Naive B cell (primary cell): Measurements from ENCODE around the gene ALKBH1. TPM values are rescaled to one million over a fixed set of nuclear protein-coding genes. Genes with fewer than 3 reads are reported as not detected.
A peak's percentile ranks its signal among the peaks of the same experiment; 100 is the strongest.
"Not testable (repeated sequence)": the region's sequence is repeated elsewhere in the genome, so short reads cannot be mapped to it uniquely, and the experiment has no call there.

Source experiments
- ATAC-seq, 2 donors: fragments of 150-1000 bp; cut with Tn5 transposase; 2 replicates each; pipeline ENCODE4 v1.10.0; 2021; ENCODE audit warnings: low read depth in 2 of 2, mild to moderate bottlenecking in 2 of 2, moderate library complexity in 2 of 2
- DNase-seq: peaks from one replicate; pipeline ENCODE4 v3.0.0; 2022
- H3K27ac Mint-ChIP-seq, 6 donors: one replicate each; pipeline ENCODE4 v1.8.0; 2020 to 2022; ENCODE audit warnings: mild to moderate bottlenecking in 6 of 6, mixed read lengths in 6 of 6, moderate library complexity in 5 of 6, inconsistent platforms in 2 of 6
- H3K27me3 Mint-ChIP-seq, 3 donors: one replicate each; pipeline ENCODE4 v1.8.0; 2021 to 2022; ENCODE audit warnings: mixed read lengths in 3 of 3, mild to moderate bottlenecking in 1 of 3
- H3K36me3 Mint-ChIP-seq, 2 donors: one replicate each; pipeline ENCODE4 v1.8.0; 2020 to 2022; ENCODE audit warnings: mixed read lengths in 2 of 2, inconsistent platforms in 1 of 2, mild to moderate bottlenecking in 1 of 2
- H3K4me1 Mint-ChIP-seq, 3 donors: one replicate each; pipeline ENCODE4 v1.8.0; 2020 to 2022; ENCODE audit warnings: mixed read lengths in 3 of 3, inconsistent platforms in 1 of 3, mild to moderate bottlenecking in 1 of 3, moderate library complexity in 1 of 3
- H3K4me3 Mint-ChIP-seq, 8 donors: one replicate each; pipeline ENCODE4 v1.8.0; 2020 to 2022; ENCODE audit warnings: mild to moderate bottlenecking in 8 of 8, mixed read lengths in 8 of 8, moderate library complexity in 8 of 8, inconsistent platforms in 2 of 8
- H3K9me3 Mint-ChIP-seq, 7 donors: one replicate each; pipeline ENCODE4 v1.8.0; 2020 to 2022; ENCODE audit warnings: mixed read lengths in 7 of 7, mild to moderate bottlenecking in 5 of 7, inconsistent platforms in 2 of 7, moderate library complexity in 1 of 7
- polyA plus RNA-seq, 6 donors: library from polyadenylated mRNA; unstranded; fragments of 300-500 nt; fragmentation: Illumina TruSeq; gene quantifications; one replicate each; pipeline ENCODE4 v1.2.3, GENCODE V29; 2021; ENCODE audit warnings: low read depth in 6 of 6

The ALKBH1 gene
- polyA plus RNA-seq, 6 donors from 2014 or later: 5.9 to 11.4 (median 9.5) TPM

GRCh38 chr14:77710364-77710763 lies 2.5 kb upstream of the ALKBH1 start:
- Mint-ChIP-seq H3K27ac (peak overlapping the region in 2 of 6 donors; percentile 16 to 63), H3K4me1 (peaks cover 34 to 40% (median 34%) of the 10 kb centered on the region in 3 donors), H3K27me3 (no peaks in the 10 kb centered on the region), H3K4me3 (peak overlapping the region in 4 of 8 donors; percentile 35 to 95 (median 46)), H3K36me3 (peaks cover 5 to 15% of the 10 kb centered on the region in 2 donors), H3K9me3 (no peaks in the 10 kb centered on the region)
- ATAC-seq: no peak
- no peak for DNase-seq

DNA sequence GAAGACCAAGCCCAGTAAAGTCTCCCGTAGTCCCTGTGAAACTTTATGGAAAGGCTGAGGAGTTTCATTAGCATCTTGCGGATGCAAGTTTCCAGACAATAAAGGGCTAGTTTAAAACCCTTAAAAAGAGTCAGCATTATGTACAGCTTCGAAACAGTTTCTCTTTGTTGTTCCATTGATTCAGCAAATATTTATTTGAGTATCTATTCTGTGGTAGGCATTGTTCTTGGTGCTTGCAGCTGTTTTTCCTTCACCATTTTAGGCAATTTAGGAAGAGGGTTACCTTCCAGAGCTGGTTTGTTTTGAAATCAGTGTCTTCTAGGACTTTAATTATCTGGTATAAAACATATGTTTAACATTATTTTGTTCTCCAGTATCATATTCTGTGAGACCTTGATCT lies 1.6 kb upstream of the ALKBH1 start:
- DNase-seq: no peak
- Mint-ChIP-seq H3K27me3 (no peaks in the 10 kb centered on the region), H3K4me1 (peaks cover 31 to 40% (median 38%) of the 10 kb centered on the region in 3 donors), H3K36me3 (peaks cover 5 to 7% of the 10 kb centered on the region in 2 donors), H3K9me3 (no peaks in the 10 kb centered on the region), H3K4me3 (peak overlapping the region in 7 of 8 donors; percentile 9 to 100 (median 93)), H3K27ac (peak overlapping the region in 1 of 6 donors; percentile 16)
- ATAC-seq: no peak

- H3K4me3 Mint-ChIP-seq: peak overlapping the region; percentile 84 to 100 (median 94)
- DNase-seq: no peak
- H3K36me3 Mint-ChIP-seq: peaks cover 5 to 7% of the 10 kb centered on the region in 2 donors
- H3K27ac Mint-ChIP-seq: peak overlapping the region in 3 of 6 donors; percentile 86 to 97 (median 89)
- H3K4me1 Mint-ChIP-seq: peaks cover 31 to 40% (median 38%) of the 10 kb centered on the region in 3 donors
- no peaks in the 10 kb centered on the region for H3K27me3 Mint-ChIP-seq
- ATAC-seq: no peak
- no peaks in the 10 kb centered on the region for H3K9me3 Mint-ChIP-seq
These were observed 926 bp upstream of the ALKBH1 start for GRCh38 chr14:77708749-77709148.

GRCh38 chr14:77707355-77707723 lies 484 bp downstream of the ALKBH1 start:
- H3K9me3 Mint-ChIP-seq: no peaks in the 10 kb centered on the region
- H3K27me3 Mint-ChIP-seq: no peaks in the 10 kb centered on the region
- ATAC-seq (peak; percentile 22 to 23), DNase-seq (no peak)
- H3K36me3 Mint-ChIP-seq: peaks cover 5 to 7% of the 10 kb centered on the region in 2 donors
- peak overlapping the region; percentile 76 to 97 (median 90) for H3K27ac Mint-ChIP-seq
- peak overlapping the region; percentile 84 to 100 (median 94) for H3K4me3 Mint-ChIP-seq
- peaks cover 28 to 40% (median 38%) of the 10 kb centered on the region in 3 donors for H3K4me1 Mint-ChIP-seq

DNA sequence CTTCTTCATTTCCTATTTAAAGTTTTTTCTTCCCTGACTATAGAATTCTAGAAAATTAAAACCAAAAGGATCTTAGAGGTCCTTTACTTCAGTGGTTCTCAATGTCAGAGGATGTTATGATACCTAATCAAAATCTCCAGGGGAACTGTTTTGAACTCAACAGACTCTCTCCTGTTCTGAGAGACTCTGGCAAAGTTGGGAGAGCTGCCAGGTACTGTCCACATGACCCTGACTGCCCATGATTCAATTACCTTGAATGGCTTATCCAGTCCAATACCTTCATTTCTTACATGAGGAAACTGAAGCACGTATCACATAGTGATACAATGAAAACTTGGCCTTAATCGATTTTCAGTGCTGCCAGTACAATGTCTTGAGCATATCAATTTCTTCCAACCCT lies 16.6 kb downstream of the ALKBH1 start:
- Mint-ChIP-seq H3K9me3 (no peaks in the 10 kb centered on the region), H3K27ac (peak overlapping the region in 1 of 6 donors; percentile 10), H3K4me3 (no peak overlapping the region), H3K36me3 (peaks cover 25 to 31% of the 10 kb centered on the region in 2 donors), H3K4me1 (peaks cover 0 to 8% (median 0%) of the 10 kb centered on the region in 3 donors), H3K27me3 (no peaks in the 10 kb centered on the region)
- DNase-seq: no peak
- no peak for ATAC-seq

GRCh38 chr14:77682158-77682553 lies 25.7 kb downstream of the ALKBH1 start:
- no peak overlapping the region for H3K4me3 Mint-ChIP-seq
- peaks cover 0 to 8% (median 0%) of the 10 kb centered on the region in 3 donors for H3K4me1 Mint-ChIP-seq
- H3K27me3 Mint-ChIP-seq: no peaks in the 10 kb centered on the region
- ATAC-seq: no peak
- H3K36me3 Mint-ChIP-seq: peaks cover 12% of the 10 kb centered on the region in 2 donors
- DNase-seq: no peak
- H3K9me3 Mint-ChIP-seq: no peaks in the 10 kb centered on the region
- no peak overlapping the region for H3K27ac Mint-ChIP-seq

DNA sequence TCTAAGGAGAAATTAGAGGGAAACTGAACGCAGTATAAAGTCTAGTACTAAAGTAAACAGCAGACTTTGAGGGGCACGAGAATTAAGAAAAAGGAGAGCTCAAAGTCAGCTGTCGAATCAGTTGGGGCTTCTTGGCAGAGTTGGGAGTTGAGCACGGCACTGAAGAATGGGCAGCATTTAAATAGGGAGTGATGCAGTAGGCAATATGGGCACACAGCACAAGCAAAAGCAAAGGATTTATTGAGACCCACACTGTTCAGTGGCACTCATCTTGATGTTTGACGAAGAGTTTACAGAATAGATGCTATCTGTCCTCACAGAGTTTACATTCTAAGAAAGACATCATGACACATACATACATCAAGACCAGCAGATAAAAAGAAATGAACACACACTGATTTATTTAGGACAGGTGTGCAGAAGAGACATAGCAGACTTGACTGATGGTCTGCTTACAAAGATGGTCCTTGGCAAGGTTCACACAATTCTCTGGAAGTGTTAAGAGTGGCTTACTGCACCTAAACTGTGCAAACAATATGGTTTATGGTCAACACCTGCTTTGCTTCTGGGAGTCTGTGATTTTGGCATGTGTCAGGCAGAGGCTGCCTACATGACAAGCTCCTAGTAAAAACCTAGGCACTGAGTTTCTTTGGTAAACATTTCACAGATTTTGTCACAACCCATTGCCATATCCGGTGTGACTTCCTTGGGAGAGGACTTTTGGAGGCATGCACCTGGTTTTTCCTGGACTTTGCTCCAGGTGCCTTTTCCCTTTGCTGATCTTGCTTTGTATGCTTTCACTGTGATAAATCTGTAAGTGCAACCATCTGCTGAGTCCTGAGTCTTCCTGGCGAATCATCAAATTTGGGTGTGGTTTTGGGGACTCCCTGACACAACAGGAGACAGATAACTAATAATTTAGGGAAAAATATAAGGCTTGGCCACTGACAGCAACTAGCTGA lies 26.3 kb downstream of the ALKBH1 start:
- H3K27ac Mint-ChIP-seq: peak overlapping the region in 3 of 6 donors; percentile 6 to 63 (median 54)
- H3K36me3 Mint-ChIP-seq: peaks cover 7% of the 10 kb centered on the region in 2 donors
- ATAC-seq: no peak
- no peaks in the 10 kb centered on the region for H3K9me3 Mint-ChIP-seq
- H3K4me3 Mint-ChIP-seq: no peak overlapping the region
- H3K4me1 Mint-ChIP-seq: peaks cover 0 to 4% (median 0%) of the 10 kb centered on the region in 3 donors
- H3K27me3 Mint-ChIP-seq: no peaks in the 10 kb centered on the region
- no peak for DNase-seq

GRCh38 chr14:77674931-77675330 lies 32.9 kb downstream of the ALKBH1 start:
- H3K27ac Mint-ChIP-seq: no peak overlapping the region
- no peaks in the 10 kb centered on the region for H3K27me3 Mint-ChIP-seq
- DNase-seq: no peak
- peaks cover 19 to 21% of the 10 kb centered on the region in 2 donors for H3K36me3 Mint-ChIP-seq
- no peak for ATAC-seq
- H3K4me3 Mint-ChIP-seq: no peak overlapping the region
- H3K4me1 Mint-ChIP-seq: peaks cover 0 to 3% (median 0%) of the 10 kb centered on the region in 3 donors
- no peaks in the 10 kb centered on the region for H3K9me3 Mint-ChIP-seq

GRCh38 chr14:77673193-77673592 lies 34.6 kb downstream of the ALKBH1 start:
- Mint-ChIP-seq H3K36me3 (peaks cover 14 to 19% of the 10 kb centered on the region in 2 donors), H3K27ac (peak overlapping the region in 1 of 6 donors; percentile 54), H3K4me1 (peaks cover 0 to 3% (median 0%) of the 10 kb centered on the region in 3 donors), H3K27me3 (no peaks in the 10 kb centered on the region), H3K4me3 (no peak overlapping the region), H3K9me3 (no peaks in the 10 kb centered on the region)
- no peak for ATAC-seq
- DNase-seq: no peak

GRCh38 chr14:77667331-77667730 lies 40.5 kb downstream of the ALKBH1 start:
- no peak overlapping the region for H3K27ac Mint-ChIP-seq

DNA sequence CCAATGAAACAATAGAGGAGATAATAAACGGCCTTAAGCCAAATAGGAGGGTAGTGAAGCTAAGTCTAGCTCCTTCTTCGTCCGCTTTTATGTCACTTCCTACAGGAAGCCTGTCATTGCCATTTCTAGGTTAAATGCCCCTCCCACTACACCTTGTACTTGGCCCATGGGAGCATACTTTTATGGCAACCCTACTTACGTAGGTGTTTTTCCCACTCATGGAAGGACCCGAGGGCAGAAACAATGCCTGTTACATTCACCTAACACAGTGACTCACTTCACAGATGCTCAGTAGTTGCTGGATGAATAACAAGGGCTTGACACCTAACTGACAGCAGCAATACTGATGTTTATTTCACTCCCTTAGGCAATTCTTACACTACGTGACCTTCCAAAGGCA lies 44.5 kb downstream of the ALKBH1 start:
- Mint-ChIP-seq H3K27me3 (no peaks in the 10 kb centered on the region), H3K4me1 (no peaks in the 10 kb centered on the region), H3K4me3 (no peak overlapping the region), H3K9me3 (no peaks in the 10 kb centered on the region), H3K36me3 (no peaks in the 10 kb centered on the region), H3K27ac (no peak overlapping the region)
- ATAC-seq: no peak
- DNase-seq: no peak

More at GRCh38 chr14:77667331-77667730, 40.5 kb downstream of the ALKBH1 start:
- Mint-ChIP-seq H3K9me3 (no peaks in the 10 kb centered on the region), H3K27me3 (no peaks in the 10 kb centered on the region), H3K4me1 (no peaks in the 10 kb centered on the region), H3K36me3 (no peaks in the 10 kb centered on the region), H3K4me3 (no peak overlapping the region)
- ATAC-seq (no peak), DNase-seq (no peak)

- H3K36me3 Mint-ChIP-seq, ATAC-seq, H3K27me3 Mint-ChIP-seq, H3K4me3 Mint-ChIP-seq, H3K4me1 Mint-ChIP-seq, DNase-seq, H3K9me3 Mint-ChIP-seq, H3K27ac Mint-ChIP-seq: not testable (repeated sequence)
These were observed 46.3 kb downstream of the ALKBH1 start for GRCh38 chr14:77661562-77661961.

- Mint-ChIP-seq H3K36me3 (no peaks in the 10 kb centered on the region), H3K4me3 (no peak overlapping the region), H3K4me1 (peaks cover 4 to 7% (median 6%) of the 10 kb centered on the region in 3 donors), H3K9me3 (no peaks in the 10 kb centered on the region), H3K27me3 (no peaks in the 10 kb centered on the region), H3K27ac (no peak overlapping the region)
- ATAC-seq: no peak
- no peak for DNase-seq
These were observed 47.1 kb downstream of the ALKBH1 start for GRCh38 chr14:77660754-77661153.

DNA sequence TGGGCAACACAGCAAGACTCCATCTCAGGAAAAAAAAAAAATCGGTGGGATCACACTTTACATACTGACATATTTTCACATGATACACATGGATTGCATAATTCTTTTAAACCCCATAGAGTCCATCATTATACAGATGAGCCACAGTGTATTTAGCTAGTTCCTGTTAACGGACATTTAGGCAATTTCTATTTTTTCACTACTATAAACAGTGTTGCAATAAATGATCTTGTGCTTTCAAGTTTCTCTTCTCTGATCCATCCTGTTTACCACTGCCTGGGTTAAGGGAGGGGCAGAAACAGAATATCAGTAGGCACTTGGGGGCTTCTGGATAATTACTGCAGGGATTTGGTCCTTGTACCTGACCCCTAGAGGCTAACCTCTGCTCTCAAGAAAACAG lies 48.0 kb downstream of the ALKBH1 start:
- no peaks in the 10 kb centered on the region for H3K36me3 Mint-ChIP-seq
- no peaks in the 10 kb centered on the region for H3K27me3 Mint-ChIP-seq
- DNase-seq (no peak), ATAC-seq (no peak)
- no peak overlapping the region for H3K4me3 Mint-ChIP-seq
- H3K9me3 Mint-ChIP-seq: no peaks in the 10 kb centered on the region
- H3K27ac Mint-ChIP-seq: no peak overlapping the region
- peaks cover 7 to 13% (median 8%) of the 10 kb centered on the region in 3 donors for H3K4me1 Mint-ChIP-seq
